Thyroid gland (tissue), 4 donors: ENCODE measurements around the gene TMEM130.

Experiments
- POLR2A ChIP-seq, 2 donors: fragments of 450-650 bp; IDR thresholded peaks; one replicate each; pipeline ENCODE4 v1.6.1; 2017; ENCODE audit warnings: antibody characterized with exemption in 2 of 2, mild to moderate bottlenecking in 2 of 2, moderate library complexity in 1 of 2
- TF ChIP-seq, protein P1 (sequence below), 6 experiments: fragments of 200-600 bp in 3 of 6; fragments of 450-650 bp in 3 of 6; sonication (generic) in 3 of 6; IDR thresholded peaks; one replicate each; pipeline ENCODE4 v1.5.1; 2016 to 2019; ENCODE audit warnings: antibody characterized with exemption in 6 of 6, mild to moderate bottlenecking in 2 of 6, inconsistent platforms in 1 of 6, moderate library complexity in 1 of 6

DNA sequence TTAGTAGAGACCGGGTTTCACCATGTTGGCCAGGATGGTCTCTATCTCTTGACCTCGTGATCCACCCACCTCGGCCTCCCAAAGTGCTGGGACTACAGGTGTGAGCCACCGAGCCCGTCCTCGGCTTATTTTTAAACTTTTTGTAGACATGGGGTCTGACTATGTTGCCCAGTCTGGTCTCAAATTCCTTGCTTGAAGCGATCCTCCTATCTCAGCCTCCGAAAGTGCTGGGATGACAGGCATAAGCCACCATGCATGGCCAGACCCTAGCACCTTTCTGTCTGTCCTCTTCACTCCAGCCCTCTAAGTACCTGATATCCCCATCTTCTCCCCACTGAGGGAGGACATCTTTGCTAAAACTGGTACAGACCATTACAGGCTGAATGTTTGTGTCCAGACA lies 41.4 kb downstream of the TMEM130 start:
- TF ChIP-seq, protein P1, sequence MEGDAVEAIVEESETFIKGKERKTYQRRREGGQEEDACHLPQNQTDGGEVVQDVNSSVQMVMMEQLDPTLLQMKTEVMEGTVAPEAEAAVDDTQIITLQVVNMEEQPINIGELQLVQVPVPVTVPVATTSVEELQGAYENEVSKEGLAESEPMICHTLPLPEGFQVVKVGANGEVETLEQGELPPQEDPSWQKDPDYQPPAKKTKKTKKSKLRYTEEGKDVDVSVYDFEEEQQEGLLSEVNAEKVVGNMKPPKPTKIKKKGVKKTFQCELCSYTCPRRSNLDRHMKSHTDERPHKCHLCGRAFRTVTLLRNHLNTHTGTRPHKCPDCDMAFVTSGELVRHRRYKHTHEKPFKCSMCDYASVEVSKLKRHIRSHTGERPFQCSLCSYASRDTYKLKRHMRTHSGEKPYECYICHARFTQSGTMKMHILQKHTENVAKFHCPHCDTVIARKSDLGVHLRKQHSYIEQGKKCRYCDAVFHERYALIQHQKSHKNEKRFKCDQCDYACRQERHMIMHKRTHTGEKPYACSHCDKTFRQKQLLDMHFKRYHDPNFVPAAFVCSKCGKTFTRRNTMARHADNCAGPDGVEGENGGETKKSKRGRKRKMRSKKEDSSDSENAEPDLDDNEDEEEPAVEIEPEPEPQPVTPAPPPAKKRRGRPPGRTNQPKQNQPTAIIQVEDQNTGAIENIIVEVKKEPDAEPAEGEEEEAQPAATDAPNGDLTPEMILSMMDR (IDR thresholded peaks at IDR 0.05) = no peak
- TF ChIP-seq POLR2A (IDR thresholded peaks at IDR 0.05) = no peak
